ENCODE measurements around the gene CWC27. TPM values are rescaled to one million over a fixed set of nuclear protein-coding genes. Genes with fewer than 3 reads are reported as not detected.
"Not testable (repeated sequence)": the region's sequence is repeated elsewhere in the genome, so short reads cannot be mapped to it uniquely, and the experiment has no call there.

CWC27 gene
- total RNA-seq, 1 donor from 2014 or later, result 32.9 TPM

- H3K4me3 Mint-ChIP-seq (ENCODE audit: low read depth); DNase-seq (ENCODE audit: low spot score); H3K36me3 Mint-ChIP-seq (ENCODE audit: low read depth); H3K27me3 Mint-ChIP-seq (ENCODE audit: low read depth); H3K27ac Mint-ChIP-seq; intact Hi-C loops (cut with micrococcal nuclease); H3K4me1 Mint-ChIP-seq (ENCODE audit: low read depth): not testable (repeated sequence)
- peaks cover 17% of the 10 kb centered on the region for H3K9me3 Mint-ChIP-seq
Measured at GRCh38 chr5:64907399-64907798, 138.7 kb downstream of the CWC27 start.

GRCh38 chr5:64914396-64914795, 145.7 kb downstream of the CWC27 start:
- Mint-ChIP-seq H3K27ac (no peak overlapping the region), H3K27me3 (ENCODE audit: low read depth) (no peaks in the 10 kb centered on the region)

DNA sequence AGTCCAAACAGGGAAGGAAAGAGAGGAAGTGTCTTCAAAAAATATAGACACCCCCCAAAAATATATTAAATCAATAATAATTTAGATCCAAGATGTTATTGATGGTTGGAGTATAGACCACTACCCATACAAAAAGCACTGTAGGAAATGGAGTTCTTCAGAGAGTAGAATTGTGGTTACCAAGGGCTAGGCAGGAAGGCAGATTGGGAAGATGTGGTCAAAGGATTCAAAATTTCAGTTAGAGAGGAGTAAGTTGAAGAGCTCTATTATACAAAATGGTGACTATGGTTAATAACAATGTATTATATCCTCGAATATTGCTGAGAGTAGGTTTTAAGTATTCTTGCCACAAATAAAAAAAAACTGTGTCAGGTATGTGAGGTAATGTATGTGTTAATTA, 149.4 kb downstream of the CWC27 start:
- peaks cover 36% of the 10 kb centered on the region for H3K36me3 Mint-ChIP-seq (ENCODE audit: low read depth)
- intact Hi-C loops (cut with micrococcal nuclease), result no loop called here
- H3K4me1 Mint-ChIP-seq (ENCODE audit: low read depth), result peaks cover 6% of the 10 kb centered on the region
- H3K27ac Mint-ChIP-seq, result no peak overlapping the region
- H3K9me3 Mint-ChIP-seq, result peaks cover 41% of the 10 kb centered on the region
- no peaks in the 10 kb centered on the region for H3K27me3 Mint-ChIP-seq (ENCODE audit: low read depth)
- DNase-seq (ENCODE audit: low spot score), result no peak
- H3K4me3 Mint-ChIP-seq (ENCODE audit: low read depth), result no peak overlapping the region

More at GRCh38 chr5:64914396-64914795, 145.7 kb downstream of the CWC27 start:
- Mint-ChIP-seq H3K9me3 (peaks cover 22% of the 10 kb centered on the region), H3K4me3 (ENCODE audit: low read depth) (no peak overlapping the region), H3K4me1 (ENCODE audit: low read depth) (peaks cover 6% of the 10 kb centered on the region), H3K36me3 (ENCODE audit: low read depth) (peaks cover 13% of the 10 kb centered on the region)
- intact Hi-C loops (cut with micrococcal nuclease), result no loop called here
- DNase-seq (ENCODE audit: low spot score), result no peak

- Mint-ChIP-seq H3K36me3 (ENCODE audit: low read depth) (peaks cover 38% of the 10 kb centered on the region), H3K27me3 (ENCODE audit: low read depth) (no peaks in the 10 kb centered on the region), H3K27ac (no peak overlapping the region), H3K4me1 (ENCODE audit: low read depth) (peaks cover 9% of the 10 kb centered on the region), H3K9me3 (peaks cover 41% of the 10 kb centered on the region), H3K4me3 (ENCODE audit: low read depth) (no peak overlapping the region)
- no peak for DNase-seq (ENCODE audit: low spot score)
- intact Hi-C loops (cut with micrococcal nuclease), result no loop called here
Measured at GRCh38 chr5:64921386-64921785, 152.7 kb downstream of the CWC27 start.

DNA sequence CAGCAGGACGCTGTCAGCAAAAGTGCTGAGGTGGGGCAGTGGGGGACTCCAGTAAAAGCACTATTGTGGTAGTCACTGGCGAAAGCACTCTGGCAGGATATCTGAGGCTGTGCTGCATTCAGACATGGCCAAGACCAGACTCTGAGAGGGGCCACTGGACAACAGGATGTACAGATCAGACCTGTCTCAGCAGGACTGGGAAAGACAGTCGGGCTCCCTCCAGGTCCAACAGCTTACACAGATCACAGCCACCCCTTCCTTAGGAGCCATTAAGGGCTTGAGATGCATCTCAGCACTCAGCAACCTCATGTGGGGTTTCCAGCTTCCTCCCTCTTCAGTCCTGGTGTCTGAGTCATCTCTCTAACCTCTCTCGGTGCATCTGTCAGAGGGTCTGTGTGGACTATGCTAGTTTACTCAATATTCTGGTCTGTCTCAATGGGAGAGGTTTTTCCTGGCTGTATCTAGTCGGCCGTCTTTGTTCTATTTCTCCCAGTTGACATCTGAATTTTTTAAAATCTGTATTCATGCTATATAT, 154.5 kb downstream of the CWC27 start:
- intact Hi-C loops (cut with micrococcal nuclease), result no loop called here
- Mint-ChIP-seq H3K4me3 (ENCODE audit: low read depth) (no peak overlapping the region), H3K27me3 (ENCODE audit: low read depth) (no peaks in the 10 kb centered on the region), H3K36me3 (ENCODE audit: low read depth) (peaks cover 32% of the 10 kb centered on the region), H3K9me3 (peaks cover 31% of the 10 kb centered on the region), H3K27ac (no peak overlapping the region), H3K4me1 (ENCODE audit: low read depth) (peaks cover 7% of the 10 kb centered on the region)
- no peak for DNase-seq (ENCODE audit: low spot score)

GRCh38 chr5:64925123-64925522, 156.4 kb downstream of the CWC27 start:
- H3K4me1 Mint-ChIP-seq (ENCODE audit: low read depth), result peaks cover 6% of the 10 kb centered on the region
- intact Hi-C loops (cut with micrococcal nuclease), result no loop called here
- no peak overlapping the region for H3K4me3 Mint-ChIP-seq (ENCODE audit: low read depth)
- H3K27me3 Mint-ChIP-seq (ENCODE audit: low read depth), result no peaks in the 10 kb centered on the region
- H3K27ac Mint-ChIP-seq, result no peak overlapping the region
- peaks cover 26% of the 10 kb centered on the region for H3K9me3 Mint-ChIP-seq
- H3K36me3 Mint-ChIP-seq (ENCODE audit: low read depth), result peaks cover 30% of the 10 kb centered on the region
- no peak for DNase-seq (ENCODE audit: low spot score)

DNA sequence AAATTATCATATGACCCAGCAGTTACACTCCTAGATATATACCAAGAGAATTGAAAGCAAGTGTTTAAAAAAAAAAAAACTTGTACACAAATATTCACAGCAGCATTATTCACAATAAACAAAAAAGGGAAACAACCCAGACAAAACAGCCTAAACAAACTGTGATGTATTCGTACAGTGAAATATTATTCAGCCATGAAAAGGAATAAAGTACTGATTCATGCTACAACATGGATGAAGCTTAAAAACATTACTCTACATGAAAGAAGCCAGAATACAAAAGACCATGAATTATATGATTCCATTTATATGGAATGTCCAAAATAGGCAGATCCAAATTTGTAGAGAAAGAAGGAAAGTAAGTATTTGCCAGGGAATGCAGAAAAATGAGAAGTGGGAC, 161.1 kb downstream of the CWC27 start:
- intact Hi-C loops (cut with micrococcal nuclease), result no loop called here
- Mint-ChIP-seq H3K36me3 (ENCODE audit: low read depth) (peaks cover 9% of the 10 kb centered on the region), H3K4me3 (ENCODE audit: low read depth) (no peak overlapping the region), H3K9me3 (peaks cover 4% of the 10 kb centered on the region), H3K4me1 (ENCODE audit: low read depth) (peaks cover 6% of the 10 kb centered on the region), H3K27ac (no peak overlapping the region), H3K27me3 (ENCODE audit: low read depth) (no peaks in the 10 kb centered on the region)
- no peak for DNase-seq (ENCODE audit: low spot score)

DNA sequence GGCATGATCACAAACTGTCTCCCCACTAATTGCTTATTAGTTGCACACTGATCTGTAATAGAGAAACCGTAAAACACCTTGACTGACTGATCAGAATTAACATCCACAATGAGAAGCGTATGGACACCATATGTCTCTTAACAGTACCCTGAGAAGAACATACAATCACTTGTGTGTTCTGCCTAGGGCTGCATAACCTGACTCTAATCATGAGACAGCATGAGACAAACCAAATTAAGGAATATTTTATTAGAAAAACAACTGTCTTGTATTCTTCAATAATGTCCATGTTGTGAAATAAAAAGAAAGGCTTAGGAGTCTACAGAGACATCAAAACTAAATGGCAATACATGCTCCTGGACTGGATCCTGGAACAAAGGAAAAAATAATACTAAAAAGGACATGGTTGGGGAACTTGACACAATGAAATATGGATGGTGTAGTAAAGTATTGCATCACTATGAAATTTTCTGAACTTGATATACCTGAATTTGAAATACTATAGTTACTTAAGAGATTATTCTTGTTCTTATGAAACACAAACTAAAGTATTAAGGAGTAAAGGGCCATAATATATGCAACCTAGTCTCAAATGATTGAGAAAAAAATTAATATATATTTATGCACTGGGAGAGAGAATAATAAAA, 162.1 kb downstream of the CWC27 start:
- Mint-ChIP-seq H3K36me3 (ENCODE audit: low read depth) (peaks cover 9% of the 10 kb centered on the region), H3K27ac (no peak overlapping the region), H3K27me3 (ENCODE audit: low read depth) (no peaks in the 10 kb centered on the region), H3K4me1 (ENCODE audit: low read depth) (peaks cover 3% of the 10 kb centered on the region), H3K9me3 (peaks cover 6% of the 10 kb centered on the region), H3K4me3 (ENCODE audit: low read depth) (no peak overlapping the region)
- DNase-seq (ENCODE audit: low spot score), result no peak
- intact Hi-C loops (cut with micrococcal nuclease), result no loop called here

- H3K27ac Mint-ChIP-seq; H3K36me3 Mint-ChIP-seq (ENCODE audit: low read depth); DNase-seq (ENCODE audit: low spot score); H3K4me1 Mint-ChIP-seq (ENCODE audit: low read depth); H3K27me3 Mint-ChIP-seq (ENCODE audit: low read depth); intact Hi-C loops (cut with micrococcal nuclease); H3K4me3 Mint-ChIP-seq (ENCODE audit: low read depth): not testable (repeated sequence)
- peaks cover 17% of the 10 kb centered on the region for H3K9me3 Mint-ChIP-seq
Measured at GRCh38 chr5:64939422-64939771, 170.7 kb downstream of the CWC27 start.

GRCh38 chr5:64939772-64940510, 171.2 kb downstream of the CWC27 start:
- H3K27ac Mint-ChIP-seq, result no peak overlapping the region
- peaks cover 17% of the 10 kb centered on the region for H3K9me3 Mint-ChIP-seq
- no peaks in the 10 kb centered on the region for H3K4me1 Mint-ChIP-seq (ENCODE audit: low read depth)
- intact Hi-C loops (cut with micrococcal nuclease), result no loop called here
- no peak for DNase-seq (ENCODE audit: low spot score)
- H3K36me3 Mint-ChIP-seq (ENCODE audit: low read depth), result peaks cover 3% of the 10 kb centered on the region
- H3K4me3 Mint-ChIP-seq (ENCODE audit: low read depth), result no peak overlapping the region
- no peaks in the 10 kb centered on the region for H3K27me3 Mint-ChIP-seq (ENCODE audit: low read depth)

DNA sequence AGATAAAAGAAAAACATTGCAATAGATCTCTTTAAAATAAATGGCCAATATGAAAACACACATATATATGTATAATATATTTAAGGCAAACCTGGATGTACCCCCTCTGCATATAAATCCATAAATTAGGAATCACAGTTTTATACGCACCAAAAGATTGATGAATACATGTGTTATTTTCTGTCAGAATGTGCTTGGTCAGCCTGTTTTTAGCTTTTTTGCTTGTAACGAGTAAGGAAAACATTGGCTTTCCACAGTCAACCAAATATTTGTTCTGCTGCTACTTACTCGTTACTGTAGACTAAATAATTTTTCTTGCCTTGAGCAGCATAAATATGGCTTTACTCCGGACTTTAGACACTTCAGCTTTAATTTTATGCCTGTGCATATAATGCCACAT, 173.7 kb downstream of the CWC27 start:
- no peaks in the 10 kb centered on the region for H3K36me3 Mint-ChIP-seq (ENCODE audit: low read depth)
- H3K27ac Mint-ChIP-seq, result no peak overlapping the region
- DNase-seq (ENCODE audit: low spot score), result no peak
- H3K4me1 Mint-ChIP-seq (ENCODE audit: low read depth), result no peaks in the 10 kb centered on the region
- intact Hi-C loops (cut with micrococcal nuclease), result no loop called here
- no peaks in the 10 kb centered on the region for H3K27me3 Mint-ChIP-seq (ENCODE audit: low read depth)
- no peak overlapping the region for H3K4me3 Mint-ChIP-seq (ENCODE audit: low read depth)
- peaks cover 4% of the 10 kb centered on the region for H3K9me3 Mint-ChIP-seq

DNA sequence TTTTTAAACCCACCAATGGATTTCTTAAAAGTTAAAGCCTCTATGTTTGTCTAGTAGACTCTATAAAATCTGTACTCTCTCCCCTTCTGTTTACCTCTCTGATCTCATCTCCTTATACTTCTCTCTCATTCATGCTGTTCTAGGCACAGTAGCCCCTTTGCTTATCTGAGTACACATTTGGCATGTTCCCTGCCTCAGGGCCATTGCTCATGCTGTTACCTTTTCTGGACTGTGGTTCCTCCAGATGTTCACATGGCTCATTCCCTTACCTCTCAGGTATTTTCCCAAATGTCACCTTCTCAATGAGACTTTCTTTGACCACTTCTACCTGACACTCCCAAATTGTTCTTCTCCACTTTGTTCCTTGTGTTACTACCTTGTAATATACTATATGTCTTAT, 176.1 kb downstream of the CWC27 start:
- no peak for DNase-seq (ENCODE audit: low spot score)
- intact Hi-C loops (cut with micrococcal nuclease), result no loop called here
- H3K9me3 Mint-ChIP-seq, result no peaks in the 10 kb centered on the region
- H3K27me3 Mint-ChIP-seq (ENCODE audit: low read depth), result no peaks in the 10 kb centered on the region
- no peaks in the 10 kb centered on the region for H3K36me3 Mint-ChIP-seq (ENCODE audit: low read depth)
- H3K27ac Mint-ChIP-seq, result no peak overlapping the region
- no peak overlapping the region for H3K4me3 Mint-ChIP-seq (ENCODE audit: low read depth)
- H3K4me1 Mint-ChIP-seq (ENCODE audit: low read depth), result no peaks in the 10 kb centered on the region

DNA sequence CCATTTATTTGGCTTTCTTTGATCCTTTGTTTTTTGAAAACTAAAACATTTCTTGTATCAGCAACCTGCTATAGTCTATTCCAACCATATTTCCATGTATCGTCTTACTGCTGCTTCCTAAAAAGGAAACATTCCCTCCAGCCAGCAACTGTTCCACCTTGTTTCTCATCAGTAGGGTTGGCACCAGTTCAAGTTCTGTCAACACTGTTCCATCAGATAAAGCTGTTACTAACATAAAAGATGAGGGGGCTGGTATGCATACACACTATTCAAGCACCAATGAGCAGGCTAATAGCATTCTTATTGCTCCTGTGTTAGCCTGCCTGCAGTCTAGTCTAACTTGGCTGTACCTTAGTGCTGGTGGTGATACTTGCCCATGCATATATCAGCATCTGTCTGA, 178.3 kb downstream of the CWC27 start:
- DNase-seq (ENCODE audit: low spot score), result no peak
- Mint-ChIP-seq H3K4me1 (ENCODE audit: low read depth) (no peaks in the 10 kb centered on the region), H3K27me3 (ENCODE audit: low read depth) (no peaks in the 10 kb centered on the region), H3K36me3 (ENCODE audit: low read depth) (no peaks in the 10 kb centered on the region), H3K4me3 (ENCODE audit: low read depth) (no peak overlapping the region), H3K9me3 (no peaks in the 10 kb centered on the region), H3K27ac (no peak overlapping the region)
- intact Hi-C loops (cut with micrococcal nuclease), result no loop called here

Measured in activated T-helper 2 cell treated with anti-CD3 and anti-CD28 coated beads, Interferon-gamma antibody, Interleukin-2, Interleukin-4, amounts not matched to agents 10 μg/mL and 5 μg/mL and 100 μg/mL, durations not matched to agents 14 hours and 24 hours and 36 hours (primary cell).